Measurements from ENCODE around the gene PLCXD1. TPM values are rescaled to one million over a fixed set of nuclear protein-coding genes. Genes with fewer than 3 reads are reported as not detected.

PLCXD1 gene
- total RNA-seq, 1 donor from 2014 or later: 3.0 TPM

- H3K27ac ChIP-seq: no peak overlapping the region
- no peaks in the 10 kb centered on the region for H3K9me3 ChIP-seq
- H3K27me3 ChIP-seq: no peaks in the 10 kb centered on the region
- H3K4me3 ChIP-seq: no peak overlapping the region
- TF ChIP-seq, protein P1, sequence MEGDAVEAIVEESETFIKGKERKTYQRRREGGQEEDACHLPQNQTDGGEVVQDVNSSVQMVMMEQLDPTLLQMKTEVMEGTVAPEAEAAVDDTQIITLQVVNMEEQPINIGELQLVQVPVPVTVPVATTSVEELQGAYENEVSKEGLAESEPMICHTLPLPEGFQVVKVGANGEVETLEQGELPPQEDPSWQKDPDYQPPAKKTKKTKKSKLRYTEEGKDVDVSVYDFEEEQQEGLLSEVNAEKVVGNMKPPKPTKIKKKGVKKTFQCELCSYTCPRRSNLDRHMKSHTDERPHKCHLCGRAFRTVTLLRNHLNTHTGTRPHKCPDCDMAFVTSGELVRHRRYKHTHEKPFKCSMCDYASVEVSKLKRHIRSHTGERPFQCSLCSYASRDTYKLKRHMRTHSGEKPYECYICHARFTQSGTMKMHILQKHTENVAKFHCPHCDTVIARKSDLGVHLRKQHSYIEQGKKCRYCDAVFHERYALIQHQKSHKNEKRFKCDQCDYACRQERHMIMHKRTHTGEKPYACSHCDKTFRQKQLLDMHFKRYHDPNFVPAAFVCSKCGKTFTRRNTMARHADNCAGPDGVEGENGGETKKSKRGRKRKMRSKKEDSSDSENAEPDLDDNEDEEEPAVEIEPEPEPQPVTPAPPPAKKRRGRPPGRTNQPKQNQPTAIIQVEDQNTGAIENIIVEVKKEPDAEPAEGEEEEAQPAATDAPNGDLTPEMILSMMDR (IDR thresholded peaks at IDR 0.05): no peak
- intact Hi-C loops (cut with DNase I): no loop called here
- no peak for DNase-seq (ENCODE audit: low spot score in 2 of 2)
- H3K4me1 ChIP-seq: no peaks in the 10 kb centered on the region
- peaks cover 2 to 3% of the 10 kb centered on the region in 2 donors for H3K36me3 ChIP-seq
These were observed 66.4 kb downstream of the PLCXD1 start for GRCh38 chrX:347351-348117.

DNA sequence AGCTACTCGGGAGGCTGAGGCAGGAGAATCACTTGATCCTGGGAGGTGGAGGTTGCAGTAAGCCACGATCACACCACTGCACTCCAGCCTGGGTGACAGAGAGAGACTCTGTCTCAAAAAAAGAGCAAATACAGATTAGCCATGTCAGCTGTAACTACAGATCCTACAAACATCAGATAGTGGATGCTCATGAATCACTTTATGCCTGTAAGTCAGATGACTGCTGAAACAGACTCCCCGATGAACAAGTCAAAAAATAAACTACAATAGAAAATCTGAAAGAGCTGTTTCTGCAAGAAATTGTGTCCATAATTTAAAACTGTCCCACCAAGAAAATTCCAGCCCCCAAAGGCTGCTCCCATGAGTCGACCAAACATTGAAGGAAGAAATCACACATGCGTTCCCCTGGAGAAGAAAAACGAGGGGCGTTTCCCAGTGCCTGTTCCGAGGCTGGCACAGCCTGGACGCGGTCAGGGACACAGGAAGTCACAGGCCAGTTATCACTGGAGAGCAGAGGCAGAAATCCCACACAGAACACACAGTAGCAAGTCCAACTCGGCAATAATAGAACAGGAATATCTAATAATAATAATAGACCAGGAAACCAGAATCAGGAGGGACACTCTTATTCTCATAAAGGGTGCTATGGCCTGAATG lies 67.4 kb downstream of the PLCXD1 start:
- DNase-seq (ENCODE audit: low spot score in 2 of 2): no peak
- no peak overlapping the region for H3K4me3 ChIP-seq
- TF ChIP-seq, protein P1 (IDR thresholded peaks at IDR 0.05): no peak
- peaks cover 2 to 3% of the 10 kb centered on the region in 2 donors for H3K36me3 ChIP-seq
- H3K4me1 ChIP-seq: no peaks in the 10 kb centered on the region
- no peak overlapping the region for H3K27ac ChIP-seq
- no peaks in the 10 kb centered on the region for H3K27me3 ChIP-seq
- no peaks in the 10 kb centered on the region for H3K9me3 ChIP-seq
- intact Hi-C loops (cut with DNase I): no loop called here

GRCh38 chrX:349196-349595 lies 68.0 kb downstream of the PLCXD1 start:
- intact Hi-C loops (cut with DNase I): no loop called here
- Histone ChIP-seq H3K27ac (no peak overlapping the region), H3K4me1 (no peaks in the 10 kb centered on the region), H3K27me3 (no peaks in the 10 kb centered on the region), H3K36me3 (peaks cover 2 to 3% of the 10 kb centered on the region in 2 donors), H3K4me3 (no peak overlapping the region), H3K9me3 (no peaks in the 10 kb centered on the region)
- TF ChIP-seq, protein P1 (IDR thresholded peaks at IDR 0.05): no peak
- DNase-seq (ENCODE audit: low spot score in 2 of 2): no peak

- Histone ChIP-seq H3K9me3 (no peaks in the 10 kb centered on the region), H3K4me3 (no peak overlapping the region), H3K27ac (no peak overlapping the region), H3K27me3 (no peaks in the 10 kb centered on the region), H3K4me1 (no peaks in the 10 kb centered on the region), H3K36me3 (peaks cover 2 to 3% of the 10 kb centered on the region in 2 donors)
- TF ChIP-seq, protein P1 (IDR thresholded peaks at IDR 0.05): no peak
- no peak for DNase-seq (ENCODE audit: low spot score in 2 of 2)
- intact Hi-C loops (cut with DNase I): no loop called here
These were observed 68.5 kb downstream of the PLCXD1 start for GRCh38 chrX:349702-350101.

DNA sequence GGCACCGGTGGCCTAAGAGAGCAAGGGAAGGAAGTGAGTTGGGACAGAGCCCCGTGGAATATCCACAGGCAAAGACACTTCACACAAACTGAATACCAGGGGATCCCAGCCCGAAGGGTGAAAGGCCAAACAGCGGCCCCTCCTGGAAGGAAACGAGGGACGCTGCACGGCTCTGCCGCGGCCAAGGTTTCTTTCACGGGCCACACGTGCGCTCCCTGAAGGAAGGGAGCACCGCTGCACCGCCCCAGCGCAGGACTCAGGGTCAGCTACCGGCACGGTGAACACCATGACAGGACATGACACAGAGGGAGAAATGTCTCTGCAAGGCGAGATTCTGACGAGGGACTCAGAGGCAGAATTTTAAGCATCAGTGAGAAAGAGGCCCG lies 69.0 kb downstream of the PLCXD1 start:
- Histone ChIP-seq H3K4me3 (no peak overlapping the region), H3K36me3 (peaks cover 0 to 2% of the 10 kb centered on the region in 2 donors), H3K27ac (no peak overlapping the region), H3K27me3 (no peaks in the 10 kb centered on the region), H3K9me3 (no peaks in the 10 kb centered on the region), H3K4me1 (no peaks in the 10 kb centered on the region)
- no peak for DNase-seq (ENCODE audit: low spot score in 2 of 2)
- TF ChIP-seq, protein P1 (IDR thresholded peaks at IDR 0.05): no peak
- intact Hi-C loops (cut with DNase I): no loop called here

All from ascending aorta (tissue), 2 donors.